ENCODE results near the gene CPED1.

DNA sequence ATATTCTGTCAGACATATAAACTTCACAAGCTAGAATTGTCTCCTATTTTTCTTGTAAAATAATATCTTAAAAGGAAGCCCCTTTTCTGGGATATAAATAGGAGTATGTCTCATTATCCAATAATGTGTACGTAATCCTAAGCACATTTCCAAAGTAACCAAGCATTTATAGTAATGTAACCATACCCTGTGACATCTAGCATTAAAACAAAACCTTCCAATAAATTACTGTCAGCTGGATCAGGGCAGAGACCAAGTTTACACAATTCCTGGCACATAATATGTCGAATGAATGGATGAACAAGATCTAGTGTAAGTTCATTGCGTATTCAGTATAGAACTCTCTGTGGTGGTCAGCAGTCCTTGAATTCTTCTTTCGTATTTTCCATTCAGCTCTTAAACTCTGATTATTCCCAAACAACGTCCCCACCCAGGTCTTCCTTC is 14.3 kb downstream of the CPED1 start:
- TF ChIP-seq, protein P1, sequence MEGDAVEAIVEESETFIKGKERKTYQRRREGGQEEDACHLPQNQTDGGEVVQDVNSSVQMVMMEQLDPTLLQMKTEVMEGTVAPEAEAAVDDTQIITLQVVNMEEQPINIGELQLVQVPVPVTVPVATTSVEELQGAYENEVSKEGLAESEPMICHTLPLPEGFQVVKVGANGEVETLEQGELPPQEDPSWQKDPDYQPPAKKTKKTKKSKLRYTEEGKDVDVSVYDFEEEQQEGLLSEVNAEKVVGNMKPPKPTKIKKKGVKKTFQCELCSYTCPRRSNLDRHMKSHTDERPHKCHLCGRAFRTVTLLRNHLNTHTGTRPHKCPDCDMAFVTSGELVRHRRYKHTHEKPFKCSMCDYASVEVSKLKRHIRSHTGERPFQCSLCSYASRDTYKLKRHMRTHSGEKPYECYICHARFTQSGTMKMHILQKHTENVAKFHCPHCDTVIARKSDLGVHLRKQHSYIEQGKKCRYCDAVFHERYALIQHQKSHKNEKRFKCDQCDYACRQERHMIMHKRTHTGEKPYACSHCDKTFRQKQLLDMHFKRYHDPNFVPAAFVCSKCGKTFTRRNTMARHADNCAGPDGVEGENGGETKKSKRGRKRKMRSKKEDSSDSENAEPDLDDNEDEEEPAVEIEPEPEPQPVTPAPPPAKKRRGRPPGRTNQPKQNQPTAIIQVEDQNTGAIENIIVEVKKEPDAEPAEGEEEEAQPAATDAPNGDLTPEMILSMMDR (IDR thresholded peaks at IDR 0.05), result no peak
- TF ChIP-seq POLR2AphosphoS5 (IDR thresholded peaks at IDR 0.05; ENCODE audit: low read depth, low read length), result no peak
